ENCODE results near the gene MAST3. TPM values are rescaled to one million over a fixed set of nuclear protein-coding genes. Genes with fewer than 3 reads are reported as not detected.

Gene MAST3
- total and polyA plus RNA-seq, 2 of the 13 experiments (the other 11 are each of a cell fraction or from before 2014, with no cell fraction given) = 4.1 to 4.6 TPM

DNA sequence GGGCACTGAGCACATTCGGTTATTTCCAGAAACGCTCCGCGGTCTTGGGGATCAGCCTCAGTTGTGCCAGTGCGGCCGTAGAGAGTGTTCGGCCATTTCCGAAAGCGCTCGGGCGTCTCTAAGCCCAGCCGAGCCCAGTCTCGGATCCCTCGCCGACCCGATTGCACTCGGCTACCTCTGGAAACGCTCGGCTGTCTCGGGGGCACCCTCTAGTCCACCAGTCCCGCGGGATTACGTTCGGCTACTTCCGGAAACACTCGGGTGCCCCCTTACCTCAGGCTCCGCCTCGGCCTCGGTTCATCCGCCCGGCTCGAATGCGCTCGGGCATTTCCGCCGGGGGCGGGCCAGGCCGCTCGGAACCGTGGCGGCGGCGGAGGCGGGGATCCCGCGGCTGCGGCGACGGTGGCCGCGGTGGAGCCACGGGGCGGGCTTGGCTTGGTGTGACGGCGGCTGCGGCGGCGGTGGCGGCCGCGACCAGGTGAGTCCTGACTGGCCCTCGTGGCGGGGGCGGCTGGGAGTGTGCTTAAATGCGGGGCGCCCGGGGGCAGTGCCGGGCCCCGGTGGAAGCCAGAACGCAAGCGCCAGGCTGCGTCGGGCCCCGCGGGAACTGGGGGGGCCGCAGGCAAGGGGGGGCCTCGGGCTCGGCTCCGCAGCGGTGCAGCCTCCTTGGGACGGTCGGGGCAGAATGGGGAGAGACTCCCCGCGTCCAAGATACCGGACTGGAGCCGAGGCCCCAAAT is 55.4 kb downstream of the MAST3 start, which contains the start of gene PIK3R2 (continued):
- TF ChIP-seq, protein P1, sequence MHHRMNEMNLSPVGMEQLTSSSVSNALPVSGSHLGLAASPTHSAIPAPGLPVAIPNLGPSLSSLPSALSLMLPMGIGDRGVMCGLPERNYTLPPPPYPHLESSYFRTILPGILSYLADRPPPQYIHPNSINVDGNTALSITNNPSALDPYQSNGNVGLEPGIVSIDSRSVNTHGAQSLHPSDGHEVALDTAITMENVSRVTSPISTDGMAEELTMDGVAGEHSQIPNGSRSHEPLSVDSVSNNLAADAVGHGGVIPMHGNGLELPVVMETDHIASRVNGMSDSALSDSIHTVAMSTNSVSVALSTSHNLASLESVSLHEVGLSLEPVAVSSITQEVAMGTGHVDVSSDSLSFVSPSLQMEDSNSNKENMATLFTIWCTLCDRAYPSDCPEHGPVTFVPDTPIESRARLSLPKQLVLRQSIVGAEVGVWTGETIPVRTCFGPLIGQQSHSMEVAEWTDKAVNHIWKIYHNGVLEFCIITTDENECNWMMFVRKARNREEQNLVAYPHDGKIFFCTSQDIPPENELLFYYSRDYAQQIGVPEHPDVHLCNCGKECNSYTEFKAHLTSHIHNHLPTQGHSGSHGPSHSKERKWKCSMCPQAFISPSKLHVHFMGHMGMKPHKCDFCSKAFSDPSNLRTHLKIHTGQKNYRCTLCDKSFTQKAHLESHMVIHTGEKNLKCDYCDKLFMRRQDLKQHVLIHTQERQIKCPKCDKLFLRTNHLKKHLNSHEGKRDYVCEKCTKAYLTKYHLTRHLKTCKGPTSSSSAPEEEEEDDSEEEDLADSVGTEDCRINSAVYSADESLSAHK (CRISPR knock-in tag; IDR thresholded peaks at IDR 0.05; ENCODE audit: borderline replicate concordance) = no peak
- TF ChIP-seq PAWR (CRISPR knock-in tag; IDR thresholded peaks at IDR 0.05; ENCODE audit: borderline replicate concordance) = no peak
- no peak for TF ChIP-seq ZNF768 (CRISPR knock-in tag; IDR thresholded peaks at IDR 0.05)
- TF ChIP-seq, protein P2, sequence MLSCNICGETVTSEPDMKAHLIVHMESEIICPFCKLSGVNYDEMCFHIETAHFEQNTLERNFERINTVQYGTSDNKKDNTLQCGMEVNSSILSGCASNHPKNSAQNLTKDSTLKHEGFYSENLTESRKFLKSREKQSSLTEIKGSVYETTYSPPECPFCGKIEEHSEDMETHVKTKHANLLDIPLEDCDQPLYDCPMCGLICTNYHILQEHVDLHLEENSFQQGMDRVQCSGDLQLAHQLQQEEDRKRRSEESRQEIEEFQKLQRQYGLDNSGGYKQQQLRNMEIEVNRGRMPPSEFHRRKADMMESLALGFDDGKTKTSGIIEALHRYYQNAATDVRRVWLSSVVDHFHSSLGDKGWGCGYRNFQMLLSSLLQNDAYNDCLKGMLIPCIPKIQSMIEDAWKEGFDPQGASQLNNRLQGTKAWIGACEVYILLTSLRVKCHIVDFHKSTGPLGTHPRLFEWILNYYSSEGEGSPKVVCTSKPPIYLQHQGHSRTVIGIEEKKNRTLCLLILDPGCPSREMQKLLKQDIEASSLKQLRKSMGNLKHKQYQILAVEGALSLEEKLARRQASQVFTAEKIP (CRISPR knock-in tag; IDR thresholded peaks at IDR 0.05; ENCODE audit: borderline replicate concordance) = no peak
- TF ChIP-seq, protein P3, sequence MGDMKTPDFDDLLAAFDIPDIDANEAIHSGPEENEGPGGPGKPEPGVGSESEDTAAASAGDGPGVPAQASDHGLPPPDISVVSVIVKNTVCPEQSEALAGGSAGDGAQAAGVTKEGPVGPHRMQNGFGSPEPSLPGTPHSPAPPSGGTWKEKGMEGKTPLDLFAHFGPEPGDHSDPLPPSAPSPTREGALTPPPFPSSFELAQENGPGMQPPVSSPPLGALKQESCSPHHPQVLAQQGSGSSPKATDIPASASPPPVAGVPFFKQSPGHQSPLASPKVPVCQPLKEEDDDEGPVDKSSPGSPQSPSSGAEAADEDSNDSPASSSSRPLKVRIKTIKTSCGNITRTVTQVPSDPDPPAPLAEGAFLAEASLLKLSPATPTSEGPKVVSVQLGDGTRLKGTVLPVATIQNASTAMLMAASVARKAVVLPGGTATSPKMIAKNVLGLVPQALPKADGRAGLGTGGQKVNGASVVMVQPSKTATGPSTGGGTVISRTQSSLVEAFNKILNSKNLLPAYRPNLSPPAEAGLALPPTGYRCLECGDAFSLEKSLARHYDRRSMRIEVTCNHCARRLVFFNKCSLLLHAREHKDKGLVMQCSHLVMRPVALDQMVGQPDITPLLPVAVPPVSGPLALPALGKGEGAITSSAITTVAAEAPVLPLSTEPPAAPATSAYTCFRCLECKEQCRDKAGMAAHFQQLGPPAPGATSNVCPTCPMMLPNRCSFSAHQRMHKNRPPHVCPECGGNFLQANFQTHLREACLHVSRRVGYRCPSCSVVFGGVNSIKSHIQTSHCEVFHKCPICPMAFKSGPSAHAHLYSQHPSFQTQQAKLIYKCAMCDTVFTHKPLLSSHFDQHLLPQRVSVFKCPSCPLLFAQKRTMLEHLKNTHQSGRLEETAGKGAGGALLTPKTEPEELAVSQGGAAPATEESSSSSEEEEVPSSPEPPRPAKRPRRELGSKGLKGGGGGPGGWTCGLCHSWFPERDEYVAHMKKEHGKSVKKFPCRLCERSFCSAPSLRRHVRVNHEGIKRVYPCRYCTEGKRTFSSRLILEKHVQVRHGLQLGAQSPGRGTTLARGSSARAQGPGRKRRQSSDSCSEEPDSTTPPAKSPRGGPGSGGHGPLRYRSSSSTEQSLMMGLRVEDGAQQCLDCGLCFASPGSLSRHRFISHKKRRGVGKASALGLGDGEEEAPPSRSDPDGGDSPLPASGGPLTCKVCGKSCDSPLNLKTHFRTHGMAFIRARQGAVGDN (CRISPR knock-in tag; IDR thresholded peaks at IDR 0.05) = peak; percentile 37
- no peak; the same call in 1 of the 2 replicates for TF ChIP-seq ZNF709 (CRISPR knock-in tag; IDR thresholded peaks at IDR 0.05)
- TF ChIP-seq, protein P4, sequence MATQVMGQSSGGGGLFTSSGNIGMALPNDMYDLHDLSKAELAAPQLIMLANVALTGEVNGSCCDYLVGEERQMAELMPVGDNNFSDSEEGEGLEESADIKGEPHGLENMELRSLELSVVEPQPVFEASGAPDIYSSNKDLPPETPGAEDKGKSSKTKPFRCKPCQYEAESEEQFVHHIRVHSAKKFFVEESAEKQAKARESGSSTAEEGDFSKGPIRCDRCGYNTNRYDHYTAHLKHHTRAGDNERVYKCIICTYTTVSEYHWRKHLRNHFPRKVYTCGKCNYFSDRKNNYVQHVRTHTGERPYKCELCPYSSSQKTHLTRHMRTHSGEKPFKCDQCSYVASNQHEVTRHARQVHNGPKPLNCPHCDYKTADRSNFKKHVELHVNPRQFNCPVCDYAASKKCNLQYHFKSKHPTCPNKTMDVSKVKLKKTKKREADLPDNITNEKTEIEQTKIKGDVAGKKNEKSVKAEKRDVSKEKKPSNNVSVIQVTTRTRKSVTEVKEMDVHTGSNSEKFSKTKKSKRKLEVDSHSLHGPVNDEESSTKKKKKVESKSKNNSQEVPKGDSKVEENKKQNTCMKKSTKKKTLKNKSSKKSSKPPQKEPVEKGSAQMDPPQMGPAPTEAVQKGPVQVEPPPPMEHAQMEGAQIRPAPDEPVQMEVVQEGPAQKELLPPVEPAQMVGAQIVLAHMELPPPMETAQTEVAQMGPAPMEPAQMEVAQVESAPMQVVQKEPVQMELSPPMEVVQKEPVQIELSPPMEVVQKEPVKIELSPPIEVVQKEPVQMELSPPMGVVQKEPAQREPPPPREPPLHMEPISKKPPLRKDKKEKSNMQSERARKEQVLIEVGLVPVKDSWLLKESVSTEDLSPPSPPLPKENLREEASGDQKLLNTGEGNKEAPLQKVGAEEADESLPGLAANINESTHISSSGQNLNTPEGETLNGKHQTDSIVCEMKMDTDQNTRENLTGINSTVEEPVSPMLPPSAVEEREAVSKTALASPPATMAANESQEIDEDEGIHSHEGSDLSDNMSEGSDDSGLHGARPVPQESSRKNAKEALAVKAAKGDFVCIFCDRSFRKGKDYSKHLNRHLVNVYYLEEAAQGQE (IDR thresholded peaks at IDR 0.05; ENCODE audit: borderline replicate concordance in 1 of 2, low read depth in 1 of 2, low read length in 2 of 2) = no peak
- TF ChIP-seq ZNF703 (CRISPR knock-in tag; IDR thresholded peaks at IDR 0.05; ENCODE audit: borderline replicate concordance) = no peak
- no peak for TF ChIP-seq ZNF24 (IDR thresholded peaks at IDR 0.05)
- no peak for TF ChIP-seq MTA1 (CRISPR knock-in tag; IDR thresholded peaks at IDR 0.05; ENCODE audit: borderline replicate concordance)
- TF ChIP-seq FOXA3 (CRISPR knock-in tag; IDR thresholded peaks at IDR 0.05) = no peak; the same call in 1 of the 2 replicates
- peak; percentile 67; the same call in 1 of the 2 replicates for TF ChIP-seq POLR2AphosphoS5 (IDR thresholded peaks at IDR 0.05; ENCODE audit: low read depth, low read length)
- TF ChIP-seq, protein P5, sequence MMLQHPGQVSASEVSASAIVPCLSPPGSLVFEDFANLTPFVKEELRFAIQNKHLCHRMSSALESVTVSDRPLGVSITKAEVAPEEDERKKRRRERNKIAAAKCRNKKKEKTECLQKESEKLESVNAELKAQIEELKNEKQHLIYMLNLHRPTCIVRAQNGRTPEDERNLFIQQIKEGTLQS (CRISPR knock-in tag; IDR thresholded peaks at IDR 0.05) = no peak
- TF ChIP-seq ZNF616 (CRISPR knock-in tag; IDR thresholded peaks at IDR 0.05; ENCODE audit: low read depth) = no peak
- no peak for TF ChIP-seq MED13 (CRISPR knock-in tag; IDR thresholded peaks at IDR 0.05)
- TF ChIP-seq SOX5 (CRISPR knock-in tag; IDR thresholded peaks at IDR 0.05; ENCODE audit: borderline replicate concordance) = no peak

Measured in HepG2 (cell line).